ENCODE results near the gene NAA11.

Gene NAA11

GRCh38 chr4:79325864-79326328 is at the start of gene NAA11:
Gene NAA11 (minus strand): TSS chr4:79326061. CDS start chr4:79325877, 184 bp downstream.
- no peak for DNase-seq

GRCh38 chr4:79370026-79370425 is 44.2 kb upstream of the NAA11 start:
- DNase-seq = no peak

GRCh38 chr4:79367096-79367495 is 41.2 kb upstream of the NAA11 start:
- no peak for DNase-seq

- no peak for DNase-seq
These were observed 40.6 kb upstream of the NAA11 start for GRCh38 chr4:79366422-79366821.

- DNase-seq = no peak
These were observed 38.2 kb upstream of the NAA11 start for GRCh38 chr4:79364061-79364460.

GRCh38 chr4:79362626-79363025 is 36.8 kb upstream of the NAA11 start:
- DNase-seq = no peak

GRCh38 chr4:79360006-79360405 is 34.1 kb upstream of the NAA11 start:
- no peak for DNase-seq

GRCh38 chr4:79358438-79358837 is 32.6 kb upstream of the NAA11 start:
- DNase-seq = no peak

- no peak for DNase-seq
These were observed 31.5 kb upstream of the NAA11 start for GRCh38 chr4:79357365-79357764.

GRCh38 chr4:79353075-79353474 is 27.2 kb upstream of the NAA11 start:
- no peak for DNase-seq

GRCh38 chr4:79348405-79348804 is 22.5 kb upstream of the NAA11 start:
- no peak for DNase-seq

- DNase-seq = no peak
These were observed 16.2 kb upstream of the NAA11 start for GRCh38 chr4:79341893-79342653.

GRCh38 chr4:79340568-79340967 is 14.7 kb upstream of the NAA11 start:
- no peak for DNase-seq

- no peak for DNase-seq
These were observed 12.3 kb upstream of the NAA11 start for GRCh38 chr4:79338148-79338547.

GRCh38 chr4:79334783-79335182 is 8.9 kb upstream of the NAA11 start:
- DNase-seq = no peak

GRCh38 chr4:79334341-79334740 is 8.5 kb upstream of the NAA11 start:
- no peak for DNase-seq

- DNase-seq = no peak
These were observed 5.4 kb upstream of the NAA11 start for GRCh38 chr4:79331126-79331876.

- no peak for DNase-seq
These were observed 4.9 kb upstream of the NAA11 start for GRCh38 chr4:79330720-79331119.

GRCh38 chr4:79325436-79325835 is 425 bp downstream of the NAA11 start:
- DNase-seq = no peak

- no peak for DNase-seq
These were observed 5.9 kb downstream of the NAA11 start for GRCh38 chr4:79319975-79320374.

- no peak for DNase-seq
These were observed 8.2 kb downstream of the NAA11 start for GRCh38 chr4:79317711-79318110.

- DNase-seq = no peak
These were observed 10.0 kb downstream of the NAA11 start for GRCh38 chr4:79315891-79316290.

GRCh38 chr4:79311279-79311678 is 14.6 kb downstream of the NAA11 start:
- DNase-seq = no peak

- no peak for DNase-seq
These were observed 16.9 kb downstream of the NAA11 start for GRCh38 chr4:79308971-79309370.

Measured in activated gamma-delta T cell treated with Interleukin-2 at 50 U/mL for 16 hours (primary cell).